Fibroblast of skin of right quadriceps (primary cell): Measurements from ENCODE around the gene SAT2.
"Not testable (repeated sequence)": the region's sequence is repeated elsewhere in the genome, so short reads cannot be mapped to it uniquely, and the experiment has no call there.

Source experiments
- DNase-seq: peaks from one replicate; pipeline ENCODE4 v3.0.0-alpha.2; 2013

SAT2 gene

GRCh38 chr17:7633093-7633492, 5.5 kb upstream of the SAT2 start:
- DNase-seq = no peak

GRCh38 chr17:7632492-7632894, 4.9 kb upstream of the SAT2 start:
- peak; percentile 35 for DNase-seq

- DNase-seq = no peak
Observed at GRCh38 chr17:7631398-7632380, 4.1 kb upstream of the SAT2 start.

- DNase-seq = no peak
Observed at GRCh38 chr17:7629939-7630571, 2.4 kb upstream of the SAT2 start, which contains the start of gene SHBG. Gene SHBG (plus strand): TSS chr17:7630135. CDS start chr17:7630173, 38 bp downstream.

GRCh38 chr17:7626956-7627249, 718 bp downstream of the SAT2 start:
- peak; percentile 13 for DNase-seq

GRCh38 chr17:7626307-7626706, 1.3 kb downstream of the SAT2 start:
- no peak for DNase-seq

GRCh38 chr17:7625749-7626148, 1.9 kb downstream of the SAT2 start:
- DNase-seq = not testable (repeated sequence)

GRCh38 chr17:7623661-7624060, 4.0 kb downstream of the SAT2 start:
- no peak for DNase-seq

GRCh38 chr17:7620835-7621234, 6.8 kb downstream of the SAT2 start:
- no peak for DNase-seq

GRCh38 chr17:7618608-7619007, 9.0 kb downstream of the SAT2 start:
- DNase-seq = no peak

- DNase-seq = no peak
Observed at GRCh38 chr17:7615265-7615747, 12.3 kb downstream of the SAT2 start.

GRCh38 chr17:7614425-7615264, 13.0 kb downstream of the SAT2 start, which contains the start of gene FXR2:
Gene FXR2 (minus strand): TSS chr17:7614897. CDS start chr17:7614532, 365 bp downstream.
- DNase-seq = peak; percentile 100

- peak; percentile 59 for DNase-seq
Observed at GRCh38 chr17:7613769-7614424, 13.7 kb downstream of the SAT2 start.

GRCh38 chr17:7612294-7612640, 15.4 kb downstream of the SAT2 start:
- DNase-seq = no peak

GRCh38 chr17:7611635-7612293, 15.9 kb downstream of the SAT2 start:
- DNase-seq = no peak

- no peak for DNase-seq
Observed at GRCh38 chr17:7610641-7611040, 17.0 kb downstream of the SAT2 start.

- DNase-seq = no peak
Observed at GRCh38 chr17:7606280-7606679, 21.3 kb downstream of the SAT2 start.

- not testable (repeated sequence) for DNase-seq
Observed at GRCh38 chr17:7597561-7597960, 30.1 kb downstream of the SAT2 start.

GRCh38 chr17:7593296-7593695, 34.3 kb downstream of the SAT2 start:
- DNase-seq = no peak

- no peak for DNase-seq
Observed at GRCh38 chr17:7592422-7593021, 35.1 kb downstream of the SAT2 start.

- no peak for DNase-seq
Observed at GRCh38 chr17:7591596-7591995, 36.0 kb downstream of the SAT2 start.

GRCh38 chr17:7590743-7591142, 36.9 kb downstream of the SAT2 start:
- peak; percentile 58 for DNase-seq
